RWPE1 (cell line): ENCODE measurements around the gene DPEP3.
A peak's percentile ranks its signal among the peaks of the same experiment; 100 is the strongest.
"Not testable (repeated sequence)": the region's sequence is repeated elsewhere in the genome, so short reads cannot be mapped to it uniquely, and the experiment has no call there.

Experiments
- CTCF ChIA-PET: fragments of 350-600 bp; sonication (Branson Sonifier 250); formaldehyde crosslinking; extraction: SDS; loops from one replicate; lab custom pipeline; 2021; lab: Yijun Ruan, JAX
- POLR2A ChIA-PET: fragments of 400-600 bp; formaldehyde crosslinking; extraction: SDS; loops from one replicate; lab custom pipeline; 2020; ENCODE audit warnings: antibody characterized with exemption; ENCODE audit not compliant: low non-redundant PET; lab: Yijun Ruan, JAX
- DNase-seq: peaks from one replicate; pipeline ENCODE4 v3.0.0; 2012; ENCODE audit warnings: low spot score
- H3K27ac ChIP-seq: fragments of 450-650 bp; 2 replicates; pipeline ENCODE4 v1.5.1; 2017
- CTCF ChIP-seq: fragments of 450-650 bp; conservative IDR thresholded peaks from 2 replicates; pipeline ENCODE4 v1.5.1; 2017; ENCODE audit warnings: low read depth, mild to moderate bottlenecking

DPEP3 gene

GRCh38 chr16:67976205-67976604, 4.1 kb downstream of the DPEP3 start:
- DNase-seq = no peak
- ChIA-PET CTCF (no interaction called here), POLR2A (no interaction called here)
- TF ChIP-seq CTCF = no peak
- no peak overlapping the region for H3K27ac ChIP-seq

- no peak overlapping the region for H3K27ac ChIP-seq
- DNase-seq = no peak
- ChIA-PET POLR2A (no interaction called here), CTCF (no interaction called here)
- no peak for TF ChIP-seq CTCF
These were observed 4.8 kb downstream of the DPEP3 start for GRCh38 chr16:67975321-67976105.

GRCh38 chr16:67972285-67972684, 8.0 kb downstream of the DPEP3 start:
- POLR2A ChIA-PET, DNase-seq, CTCF ChIA-PET: not testable (repeated sequence)

GRCh38 chr16:67971111-67971510, 9.2 kb downstream of the DPEP3 start:
- ChIA-PET POLR2A (no interaction called here), CTCF (no interaction called here)
- H3K27ac ChIP-seq = 0 out of 2 replicates have a peak overlapping the region, but pooled peaks have one; percentile 7
- DNase-seq = no peak
- no peak for TF ChIP-seq CTCF

More at GRCh38 chr16:67972285-67972684, 8.0 kb downstream of the DPEP3 start:
- H3K27ac ChIP-seq = not testable (repeated sequence)

GRCh38 chr16:67969254-67970039, 10.9 kb downstream of the DPEP3 start:
- DNase-seq = no peak
- ChIA-PET CTCF (interaction anchor here (0.7 kb wide), 1 partner anchor 19 kb away, joined by 4 read pairs; no protein-coding TSS in a partner anchor), POLR2A (no interaction called here)
- peak overlapping the region; percentile 89 for H3K27ac ChIP-seq
- TF ChIP-seq CTCF = no peak

- peak within 1 kb of the TSS; percentile 89 for H3K27ac ChIP-seq
- CTCF ChIA-PET = interaction anchor here (0.5 kb wide), 1 partner anchor 25 kb away, joined by 4 read pairs; no protein-coding TSS in a partner anchor
- no peak for TF ChIP-seq CTCF
- peak; percentile 92 for DNase-seq
- POLR2A ChIA-PET = no interaction called here
These were observed 11.7 kb downstream of the DPEP3 start, which contains the start of gene SLC12A4 for GRCh38 chr16:67968400-67969253. Gene SLC12A4, minus strand, starts transcription at chr16:67968637. Its CDS starts 84 bp downstream, at chr16:67968553.
